ENCODE measurements around the gene ALDH1B1.

- TF ChIP-seq CTCF (IDR thresholded peaks at IDR 0.05) (no peak), POLR2A (IDR thresholded peaks at IDR 0.05; ENCODE audit: low read depth) (no peak), EP300 (IDR thresholded peaks at IDR 0.05) (no peak), POLR2AphosphoS5 (IDR thresholded peaks at IDR 0.05) (no peak)
Observed at GRCh38 chr9:38376021-38376670, 16.4 kb upstream of the ALDH1B1 start.
